ENCODE measurements around the gene KLHL5. TPM values are rescaled to one million over a fixed set of nuclear protein-coding genes. Genes with fewer than 3 reads are reported as not detected.
"Not testable (repeated sequence)": the region's sequence is repeated elsewhere in the genome, so short reads cannot be mapped to it uniquely, and the experiment has no call there.

KLHL5 gene
- total and polyA plus RNA-seq, 4 donors = 14.2 to 65.4 (median 25.6) TPM

GRCh38 chr4:39030725-39031124 is 31.3 kb upstream of the KLHL5 start:
- Histone ChIP-seq H3K9me3 (ENCODE audit: control insufficient read depth in 4 of 4, low read length in 3 of 4) (no peaks in the 10 kb centered on the region), H3K27ac (ENCODE audit: low read depth in 1 of 2, low read length in 2 of 2) (no peak overlapping the region), H3K4me1 (ENCODE audit: control insufficient read depth in 4 of 4, insufficient read depth in 4 of 4, low read length in 3 of 4) (no peaks in the 10 kb centered on the region), H3K4me3 (ENCODE audit: low read depth in 1 of 3, low read length in 3 of 3) (no peak overlapping the region), H3K27me3 (ENCODE audit: control insufficient read depth in 4 of 4, insufficient read depth in 4 of 4, low read length in 3 of 4) (no peaks in the 10 kb centered on the region), H3K9ac (ENCODE audit: low read depth in 1 of 2, low read length in 2 of 2) (peak overlapping the region in 1 of 2 donors; percentile 68), H3K36me3 (ENCODE audit: control insufficient read depth in 4 of 4, insufficient read depth in 3 of 4, low read depth in 1 of 4, low read length in 3 of 4) (no peaks in the 10 kb centered on the region)
- TF ChIP-seq, protein P1, sequence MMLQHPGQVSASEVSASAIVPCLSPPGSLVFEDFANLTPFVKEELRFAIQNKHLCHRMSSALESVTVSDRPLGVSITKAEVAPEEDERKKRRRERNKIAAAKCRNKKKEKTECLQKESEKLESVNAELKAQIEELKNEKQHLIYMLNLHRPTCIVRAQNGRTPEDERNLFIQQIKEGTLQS (IDR thresholded peaks at IDR 0.05) = no peak
- TF ChIP-seq NR2F2 (IDR thresholded peaks at IDR 0.05) (no peak), RXRA (IDR thresholded peaks at IDR 0.05) (no peak), TAF1 (conservative IDR thresholded peaks at IDR 0.05) (no peak), YY1 (IDR thresholded peaks at IDR 0.05) (no peak), JUND (IDR thresholded peaks at IDR 0.05) (no peak), GABPA (IDR thresholded peaks at IDR 0.05 in 1 of 2, conservative IDR thresholded peaks at IDR 0.05 in 1 of 2) (no peak), REST (IDR thresholded peaks at IDR 0.05) (no peak), FOXA2 (IDR thresholded peaks at IDR 0.05) (no peak), FOXA1 (IDR thresholded peaks at IDR 0.05) (no peak), RAD21 (IDR thresholded peaks at IDR 0.05) (no peak), HNF4A (conservative IDR thresholded peaks at IDR 0.05) (no peak), HNF4G (IDR thresholded peaks at IDR 0.05) (no peak), SP1 (IDR thresholded peaks at IDR 0.05) (no peak)
- TF ChIP-seq, protein P2, sequence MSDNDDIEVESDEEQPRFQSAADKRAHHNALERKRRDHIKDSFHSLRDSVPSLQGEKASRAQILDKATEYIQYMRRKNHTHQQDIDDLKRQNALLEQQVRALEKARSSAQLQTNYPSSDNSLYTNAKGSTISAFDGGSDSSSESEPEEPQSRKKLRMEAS (IDR thresholded peaks at IDR 0.05) = no peak
- TF ChIP-seq, protein P3, sequence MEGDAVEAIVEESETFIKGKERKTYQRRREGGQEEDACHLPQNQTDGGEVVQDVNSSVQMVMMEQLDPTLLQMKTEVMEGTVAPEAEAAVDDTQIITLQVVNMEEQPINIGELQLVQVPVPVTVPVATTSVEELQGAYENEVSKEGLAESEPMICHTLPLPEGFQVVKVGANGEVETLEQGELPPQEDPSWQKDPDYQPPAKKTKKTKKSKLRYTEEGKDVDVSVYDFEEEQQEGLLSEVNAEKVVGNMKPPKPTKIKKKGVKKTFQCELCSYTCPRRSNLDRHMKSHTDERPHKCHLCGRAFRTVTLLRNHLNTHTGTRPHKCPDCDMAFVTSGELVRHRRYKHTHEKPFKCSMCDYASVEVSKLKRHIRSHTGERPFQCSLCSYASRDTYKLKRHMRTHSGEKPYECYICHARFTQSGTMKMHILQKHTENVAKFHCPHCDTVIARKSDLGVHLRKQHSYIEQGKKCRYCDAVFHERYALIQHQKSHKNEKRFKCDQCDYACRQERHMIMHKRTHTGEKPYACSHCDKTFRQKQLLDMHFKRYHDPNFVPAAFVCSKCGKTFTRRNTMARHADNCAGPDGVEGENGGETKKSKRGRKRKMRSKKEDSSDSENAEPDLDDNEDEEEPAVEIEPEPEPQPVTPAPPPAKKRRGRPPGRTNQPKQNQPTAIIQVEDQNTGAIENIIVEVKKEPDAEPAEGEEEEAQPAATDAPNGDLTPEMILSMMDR (IDR thresholded peaks at IDR 0.05; ENCODE audit: low read depth, low read length, missing input control) = no peak
- TF ChIP-seq, protein P4, sequence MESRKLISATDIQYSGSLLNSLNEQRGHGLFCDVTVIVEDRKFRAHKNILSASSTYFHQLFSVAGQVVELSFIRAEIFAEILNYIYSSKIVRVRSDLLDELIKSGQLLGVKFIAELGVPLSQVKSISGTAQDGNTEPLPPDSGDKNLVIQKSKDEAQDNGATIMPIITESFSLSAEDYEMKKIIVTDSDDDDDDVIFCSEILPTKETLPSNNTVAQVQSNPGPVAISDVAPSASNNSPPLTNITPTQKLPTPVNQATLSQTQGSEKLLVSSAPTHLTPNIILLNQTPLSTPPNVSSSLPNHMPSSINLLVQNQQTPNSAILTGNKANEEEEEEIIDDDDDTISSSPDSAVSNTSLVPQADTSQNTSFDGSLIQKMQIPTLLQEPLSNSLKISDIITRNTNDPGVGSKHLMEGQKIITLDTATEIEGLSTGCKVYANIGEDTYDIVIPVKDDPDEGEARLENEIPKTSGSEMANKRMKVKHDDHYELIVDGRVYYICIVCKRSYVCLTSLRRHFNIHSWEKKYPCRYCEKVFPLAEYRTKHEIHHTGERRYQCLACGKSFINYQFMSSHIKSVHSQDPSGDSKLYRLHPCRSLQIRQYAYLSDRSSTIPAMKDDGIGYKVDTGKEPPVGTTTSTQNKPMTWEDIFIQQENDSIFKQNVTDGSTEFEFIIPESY (IDR thresholded peaks at IDR 0.05) = no peak
- no peak for DNase-seq (ENCODE audit: low spot score)
- 85% methylated on average over 3 of the region's 3 CpGs for WGBS

- H3K9ac ChIP-seq (ENCODE audit: low read depth in 1 of 2, low read length in 2 of 2) = peak overlapping the region in 1 of 2 donors; percentile 54
- H3K27me3 ChIP-seq (ENCODE audit: control insufficient read depth in 4 of 4, insufficient read depth in 4 of 4, low read length in 3 of 4); H3K27ac ChIP-seq (ENCODE audit: low read depth in 1 of 2, low read length in 2 of 2); H3K36me3 ChIP-seq (ENCODE audit: control insufficient read depth in 4 of 4, insufficient read depth in 3 of 4, low read depth in 1 of 4, low read length in 3 of 4); H3K4me3 ChIP-seq (ENCODE audit: low read depth in 1 of 3, low read length in 3 of 3); H3K4me1 ChIP-seq (ENCODE audit: control insufficient read depth in 4 of 4, insufficient read depth in 4 of 4, low read length in 3 of 4); DNase-seq (ENCODE audit: low spot score); H3K9me3 ChIP-seq (ENCODE audit: control insufficient read depth in 4 of 4, low read length in 3 of 4): not testable (repeated sequence)
- 79% methylated on average over 6 of the region's 6 CpGs for WGBS
These were observed 30.4 kb upstream of the KLHL5 start for GRCh38 chr4:39031590-39032020.
